ENCODE results near the gene INSYN1.

- TF ChIP-seq CTCF (IDR thresholded peaks at IDR 0.05), result no peak
- TF ChIP-seq EP300 (IDR thresholded peaks at IDR 0.05), result no peak
- TF ChIP-seq POLR2A (IDR thresholded peaks at IDR 0.05; ENCODE audit: low read depth), result no peak
- no peak for TF ChIP-seq POLR2AphosphoS5 (IDR thresholded peaks at IDR 0.05)
These were observed 38.4 kb downstream of the INSYN1 start for GRCh38 chr15:73714695-73715301.
